ENCODE results near the gene DOK3.

Gene DOK3

GRCh38 chr5:177468685-177469628 is 40.7 kb downstream of the DOK3 start:
- no peak for DNase-seq (ENCODE audit: low spot score)

GRCh38 chr5:177468329-177468684 is 41.3 kb downstream of the DOK3 start:
- no peak for DNase-seq (ENCODE audit: low spot score)

GRCh38 chr5:177467436-177467835 is 42.2 kb downstream of the DOK3 start:
- DNase-seq (ENCODE audit: low spot score) = no peak

GRCh38 chr5:177466861-177467260 is 42.8 kb downstream of the DOK3 start:
- DNase-seq (ENCODE audit: low spot score) = no peak

GRCh38 chr5:177465044-177465443 is 44.6 kb downstream of the DOK3 start:
- DNase-seq (ENCODE audit: low spot score) = no peak

- no peak for DNase-seq (ENCODE audit: low spot score)
Observed at GRCh38 chr5:177462021-177462670, 47.5 kb downstream of the DOK3 start.

- DNase-seq (ENCODE audit: low spot score) = no peak
Observed at GRCh38 chr5:177459819-177460628, 49.6 kb downstream of the DOK3 start.

- no peak for DNase-seq (ENCODE audit: low spot score)
Observed at GRCh38 chr5:177459357-177459756, 50.3 kb downstream of the DOK3 start.

GRCh38 chr5:177458912-177459350 is 50.7 kb downstream of the DOK3 start:
- DNase-seq (ENCODE audit: low spot score) = peak; percentile 76

GRCh38 chr5:177457852-177458681 is 51.6 kb downstream of the DOK3 start:
- no peak for DNase-seq (ENCODE audit: low spot score)

GRCh38 chr5:177456976-177457851 is 52.4 kb downstream of the DOK3 start:
- peak; percentile 98 for DNase-seq (ENCODE audit: low spot score)

GRCh38 chr5:177456591-177456964 is 53.0 kb downstream of the DOK3 start:
- DNase-seq (ENCODE audit: low spot score) = peak; percentile 31

GRCh38 chr5:177455661-177456590 is 53.7 kb downstream of the DOK3 start:
- DNase-seq (ENCODE audit: low spot score) = peak; percentile 85

GRCh38 chr5:177455036-177455660 is 54.5 kb downstream of the DOK3 start:
- DNase-seq (ENCODE audit: low spot score) = peak; percentile 81

GRCh38 chr5:177454397-177455035 is 55.1 kb downstream of the DOK3 start:
- peak; percentile 88 for DNase-seq (ENCODE audit: low spot score)

- peak; percentile 55 for DNase-seq (ENCODE audit: low spot score)
Observed at GRCh38 chr5:177453852-177454396, 55.7 kb downstream of the DOK3 start.
